IMR-90 (cell line): ENCODE measurements around the gene PTPRS.

Source experiments
- BHLHE40 ChIP-seq: fragments of 150-350 bp; IDR thresholded peaks from 2 replicates; pipeline ENCODE4 v1.6.1; 2016; ENCODE audit warnings: mild to moderate bottlenecking, low read depth, low read length
- CEBPB ChIP-seq: IDR thresholded peaks from 2 replicates; pipeline ENCODE4 v1.6.1; 2012; ENCODE audit warnings: low read depth, low read length, improper control_type of control experiment
- CHD1 ChIP-seq: IDR thresholded peaks from 2 replicates; pipeline ENCODE4 v1.6.1; 2012; ENCODE audit warnings: low read depth, low read length, improper control_type of control experiment
- FOS ChIP-seq: fragments of 150-350 bp; IDR thresholded peaks from 2 replicates; pipeline ENCODE4 v1.6.1; 2016; ENCODE audit warnings: low read depth, low read length
- MAFK ChIP-seq: IDR thresholded peaks from 2 replicates; pipeline ENCODE4 v1.6.1; 2012; ENCODE audit warnings: low read depth, low read length, improper control_type of control experiment
- MAZ ChIP-seq: IDR thresholded peaks from 2 replicates; pipeline ENCODE4 v1.6.1; 2012; ENCODE audit warnings: low read depth, mild to moderate bottlenecking, low read length, improper control_type of control experiment, moderate library complexity, borderline replicate concordance
- MXI1 ChIP-seq: IDR thresholded peaks from 2 replicates; pipeline ENCODE4 v1.6.1; 2012; ENCODE audit warnings: low read depth, mild to moderate bottlenecking, low read length, moderate library complexity, borderline replicate concordance
- POLR2A ChIP-seq: IDR thresholded peaks from 2 replicates; pipeline ENCODE4 v1.6.1; 2012; ENCODE audit warnings: mild to moderate bottlenecking, low read depth, low read length
- RCOR1 ChIP-seq: IDR thresholded peaks from 2 replicates; pipeline ENCODE4 v1.6.1; 2012; ENCODE audit warnings: mild to moderate bottlenecking, low read length, improper control_type of control experiment; ENCODE audit not compliant: insufficient replicate concordance
- USF2 ChIP-seq: fragments of 150-350 bp; IDR thresholded peaks from 2 replicates; pipeline ENCODE4 v1.6.1; 2017; ENCODE audit warnings: mild to moderate bottlenecking, antibody characterized with exemption, low read length, low read depth
- TF ChIP-seq, protein P1 (sequence below): conservative IDR thresholded peaks from 2 replicates; pipeline ENCODE4 v1.5.1; 2012; ENCODE audit warnings: mild to moderate bottlenecking, low read depth, low read length, improper control_type of control experiment

DNA sequence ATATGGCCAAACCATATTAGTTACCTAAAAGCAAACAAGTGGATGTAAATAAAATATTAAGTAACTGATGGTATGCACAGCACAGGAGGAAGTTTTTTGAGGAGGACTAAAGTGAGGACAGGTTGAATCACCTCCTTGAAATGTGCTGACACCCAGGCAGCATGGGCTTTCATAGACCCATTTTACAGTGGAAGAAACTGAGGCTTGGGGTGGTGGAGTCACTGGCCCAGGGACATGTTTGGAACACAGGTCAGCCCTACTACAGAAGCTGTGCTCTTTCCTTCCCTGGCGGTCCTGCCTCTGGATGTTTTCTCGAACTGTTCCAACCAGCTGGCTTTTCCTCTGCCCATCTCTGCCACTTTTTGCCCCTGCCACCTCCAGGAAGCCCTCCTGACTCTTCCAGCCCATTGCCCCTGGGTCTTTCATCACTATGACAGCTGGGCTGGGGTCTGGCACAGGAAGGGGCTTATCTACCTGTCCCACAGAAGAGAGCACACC is 11.2 kb upstream of the PTPRS start:
- TF ChIP-seq RCOR1 (no peak), BHLHE40 (no peak), POLR2A (no peak), MAZ (no peak), CEBPB (no peak), USF2 (no peak), CHD1 (no peak), MAFK (no peak), MXI1 (no peak), FOS (no peak)
- TF ChIP-seq, protein P1, sequence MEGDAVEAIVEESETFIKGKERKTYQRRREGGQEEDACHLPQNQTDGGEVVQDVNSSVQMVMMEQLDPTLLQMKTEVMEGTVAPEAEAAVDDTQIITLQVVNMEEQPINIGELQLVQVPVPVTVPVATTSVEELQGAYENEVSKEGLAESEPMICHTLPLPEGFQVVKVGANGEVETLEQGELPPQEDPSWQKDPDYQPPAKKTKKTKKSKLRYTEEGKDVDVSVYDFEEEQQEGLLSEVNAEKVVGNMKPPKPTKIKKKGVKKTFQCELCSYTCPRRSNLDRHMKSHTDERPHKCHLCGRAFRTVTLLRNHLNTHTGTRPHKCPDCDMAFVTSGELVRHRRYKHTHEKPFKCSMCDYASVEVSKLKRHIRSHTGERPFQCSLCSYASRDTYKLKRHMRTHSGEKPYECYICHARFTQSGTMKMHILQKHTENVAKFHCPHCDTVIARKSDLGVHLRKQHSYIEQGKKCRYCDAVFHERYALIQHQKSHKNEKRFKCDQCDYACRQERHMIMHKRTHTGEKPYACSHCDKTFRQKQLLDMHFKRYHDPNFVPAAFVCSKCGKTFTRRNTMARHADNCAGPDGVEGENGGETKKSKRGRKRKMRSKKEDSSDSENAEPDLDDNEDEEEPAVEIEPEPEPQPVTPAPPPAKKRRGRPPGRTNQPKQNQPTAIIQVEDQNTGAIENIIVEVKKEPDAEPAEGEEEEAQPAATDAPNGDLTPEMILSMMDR, result no peak
